Prostate gland (tissue), 2 donors: ENCODE data around the gene PCSK1.

Experiments used
- CTCF ChIP-seq, 4 experiments: fragments of 200-600 bp in 2 of 4; fragments of 450-650 bp in 2 of 4; sonication (generic) in 2 of 4; IDR thresholded peaks; 1 replicate in 3 of 4; 2 replicates in 1 of 4; pipeline ENCODE4 v1.5.1; 2016 to 2019; ENCODE audit warnings: antibody characterized with exemption in 4 of 4, mild to moderate bottlenecking in 2 of 4, moderate library complexity in 2 of 4
- POLR2A ChIP-seq: fragments of 450-650 bp; IDR thresholded peaks from one replicate; pipeline ENCODE4 v1.6.1; 2016; ENCODE audit warnings: antibody characterized with exemption, mild to moderate bottlenecking

GRCh38 chr5:96470785-96471184 lies 37.7 kb upstream of the PCSK1 start:
- TF ChIP-seq CTCF (IDR thresholded peaks at IDR 0.05) (no peak), POLR2A (no peak)
